Stimulated activated CD4-positive, alpha-beta T cell treated with anti-CD3 and anti-CD28 coated beads, Interleukin-4, amount 100 ng/mL, for 1 hour (primary cell): ENCODE data around the gene ARHGEF6.

ENCODE experiments used
- DNase-seq: peaks from one replicate; pipeline ENCODE4 v3.0.0-alpha.2; 2020

ARHGEF6 gene

GRCh38 chrX:136691028-136691809 is 89.5 kb downstream of the ARHGEF6 start:
- no peak for DNase-seq

GRCh38 chrX:136689436-136689835 is 91.3 kb downstream of the ARHGEF6 start:
- no peak for DNase-seq

GRCh38 chrX:136687457-136687856 is 93.3 kb downstream of the ARHGEF6 start:
- DNase-seq, result no peak

- no peak for DNase-seq
Observed at GRCh38 chrX:136684120-136684519, 96.6 kb downstream of the ARHGEF6 start.

- no peak for DNase-seq
Observed at GRCh38 chrX:136679531-136679930, 101.2 kb downstream of the ARHGEF6 start.

GRCh38 chrX:136674270-136674985 is 106.3 kb downstream of the ARHGEF6 start:
- DNase-seq, result no peak

- no peak for DNase-seq
Observed at GRCh38 chrX:136671006-136671610, 109.6 kb downstream of the ARHGEF6 start.

GRCh38 chrX:136667446-136668168 is 113.1 kb downstream of the ARHGEF6 start:
- DNase-seq, result no peak

GRCh38 chrX:136666088-136666487 is 114.6 kb downstream of the ARHGEF6 start:
- no peak for DNase-seq

GRCh38 chrX:136665258-136665900 is 115.4 kb downstream of the ARHGEF6 start:
- no peak for DNase-seq

- DNase-seq, result no peak
Observed at GRCh38 chrX:136662976-136663375, 117.8 kb downstream of the ARHGEF6 start.

- no peak for DNase-seq
Observed at GRCh38 chrX:136662104-136662503, 118.6 kb downstream of the ARHGEF6 start.

- DNase-seq, result no peak
Observed at GRCh38 chrX:136660896-136661295, 119.8 kb downstream of the ARHGEF6 start.

- DNase-seq, result no peak
Observed at GRCh38 chrX:136659174-136659573, 121.6 kb downstream of the ARHGEF6 start.

- DNase-seq, result no peak
Observed at GRCh38 chrX:136658151-136658550, 122.6 kb downstream of the ARHGEF6 start.

- no peak for DNase-seq
Observed at GRCh38 chrX:136656361-136656964, 124.3 kb downstream of the ARHGEF6 start.

GRCh38 chrX:136652822-136653723 is 127.7 kb downstream of the ARHGEF6 start:
- no peak for DNase-seq

- DNase-seq, result no peak
Observed at GRCh38 chrX:136650811-136651210, 129.9 kb downstream of the ARHGEF6 start.

- DNase-seq, result no peak
Observed at GRCh38 chrX:136647677-136648360, 132.9 kb downstream of the ARHGEF6 start, which contains the start of gene CD40LG. CD40LG (plus strand) TSS chrX:136648158; CDS start chrX:136648249, 91 bp downstream.

GRCh38 chrX:136646602-136647239 is 134.0 kb downstream of the ARHGEF6 start:
- peak; percentile 53 for DNase-seq
